HepG2 (cell line): Measurements from ENCODE around the gene TRPT1. TPM values are rescaled to one million over a fixed set of nuclear protein-coding genes. Genes with fewer than 3 reads are reported as not detected.

Experiments
- ETV6 ChIP-seq: sonication (generic); formaldehyde crosslinking; conservative IDR thresholded peaks from 2 replicates; pipeline ENCODE4 v1.4.0; 2020; ENCODE audit warnings: missing genetic modification reagents
- FOXP4 ChIP-seq: sonication (generic); formaldehyde crosslinking; IDR thresholded peaks from 2 replicates; pipeline ENCODE4 v1.4.0; 2020; ENCODE audit warnings: missing genetic modification reagents
- GATAD1 ChIP-seq: IDR thresholded peaks from 2 replicates; pipeline ENCODE4 v1.6.1; 2016; ENCODE audit warnings: missing genetic modification reagents, missing compliant biosample characterization
- HIC2 ChIP-seq: sonication (generic); formaldehyde crosslinking; IDR thresholded peaks from 2 replicates; pipeline ENCODE4 v1.9.0; 2022; ENCODE audit warnings: low read depth, missing genetic modification reagents
- HNF4G ChIP-seq, 2 experiments: sonication (generic) in 1 of 2; formaldehyde crosslinking in 1 of 2; IDR thresholded peaks; 2 replicates each; pipeline versions ENCODE4 v1.4.0 to v1.6.1; 2011 to 2020; ENCODE audit warnings: borderline replicate concordance in 2 of 2, low read depth in 2 of 2, mild to moderate bottlenecking in 2 of 2, low read length in 1 of 2, missing genetic modification reagents in 1 of 2, moderate library complexity in 1 of 2
- JUND ChIP-seq: sonication (generic); formaldehyde crosslinking; IDR thresholded peaks from 2 replicates; pipeline ENCODE4 v1.8.0; 2022; ENCODE audit warnings: mild to moderate bottlenecking, missing genetic modification reagents
- KMT2A ChIP-seq: sonication (generic); formaldehyde crosslinking; IDR thresholded peaks from 2 replicates; pipeline ENCODE4 v1.4.0; 2020; ENCODE audit warnings: missing genetic modification reagents
- MTA1 ChIP-seq: sonication (generic); formaldehyde crosslinking; IDR thresholded peaks from 2 replicates; pipeline ENCODE4 v1.4.0; 2020; ENCODE audit warnings: missing genetic modification reagents, mild to moderate bottlenecking, borderline replicate concordance
- MYC ChIP-seq: sonication (generic); formaldehyde crosslinking; IDR thresholded peaks from 2 replicates; pipeline ENCODE4 v1.9.0; 2021; ENCODE audit warnings: missing genetic modification reagents, borderline replicate concordance
- NR2F6 ChIP-seq, 2 experiments: IDR thresholded peaks; 2 replicates each; pipeline ENCODE4 v1.6.1; 2016; ENCODE audit warnings: antibody characterized with exemption in 1 of 2, mild to moderate bottlenecking in 1 of 2
- RXRA ChIP-seq: sonication (generic); formaldehyde crosslinking; IDR thresholded peaks from 2 replicates; pipeline ENCODE4 v1.5.1; 2020; ENCODE audit warnings: missing genetic modification reagents
- THAP11 ChIP-seq: IDR thresholded peaks from 2 replicates; pipeline ENCODE4 v1.6.1; 2016; ENCODE audit warnings: missing biosample characterization, missing genetic modification reagents
- WIZ ChIP-seq: sonication (generic); formaldehyde crosslinking; IDR thresholded peaks from 2 replicates; pipeline ENCODE4 v1.5.1; 2020; ENCODE audit warnings: mild to moderate bottlenecking, missing genetic modification reagents
- ZBTB7B ChIP-seq: sonication (generic); formaldehyde crosslinking; IDR thresholded peaks from 2 replicates; pipeline ENCODE4 v1.4.0; 2020; ENCODE audit warnings: missing genetic modification reagents
- ZFP62 ChIP-seq: sonication (generic); formaldehyde crosslinking; IDR thresholded peaks from 2 replicates; pipeline ENCODE4 v1.4.0; 2020; ENCODE audit warnings: missing genetic modification reagents
- ZNF407 ChIP-seq: sonication (generic); formaldehyde crosslinking; IDR thresholded peaks from one replicate; pipeline ENCODE4 v1.5.1; 2020; ENCODE audit warnings: mild to moderate bottlenecking, missing genetic modification reagents; ENCODE audit errors: not compliant biosample characterization
- ZNF644 ChIP-seq: IDR thresholded peaks from 2 replicates; pipeline ENCODE4 v1.6.1; 2016; ENCODE audit warnings: low read depth
- ZNF761 ChIP-seq: sonication (generic); formaldehyde crosslinking; conservative IDR thresholded peaks from 2 replicates; pipeline ENCODE4 v1.4.0; 2020; ENCODE audit warnings: mild to moderate bottlenecking, missing genetic modification reagents
- ZNF792 ChIP-seq: IDR thresholded peaks from 2 replicates; pipeline ENCODE4 v1.6.1; 2016
- polyA plus RNA-seq, 8 experiments: library from polyadenylated mRNA; depleted of rRNA in 3 of 8; stranded (reverse) in 7 of 8; unstranded in 1 of 8; fragments of >200 nt; fragmentation: Illumina TruSeq in 4 of 8; extraction: Trizol in 4 of 8; gene quantifications; 2 replicates each; pipeline versions ENCODE4 v1.2.1 to v1.2.3, GENCODE V29; 2011 to 2016; ENCODE audit warnings: low read depth in 4 of 8, missing spikeins in 1 of 8, mixed read lengths in 1 of 8; ENCODE audit not compliant: insufficient read depth in 1 of 8
- total RNA-seq, 5 experiments: library from RNA; depleted of rRNA; stranded (reverse); fragments of >200 nt; fragmentation: Illumina TruSeq; extraction: Trizol; gene quantifications; 2 replicates each; pipeline ENCODE4 v1.2.3, GENCODE V29; 2016; ENCODE audit warnings: low read depth in 1 of 5

TRPT1 gene
- total and polyA plus RNA-seq, 2 of the 13 experiments (the other 11 are each of a cell fraction or from before 2014, with no cell fraction given) = 24.8 to 40.7 TPM

- TF ChIP-seq ZNF407 (CRISPR knock-in tag) (no peak), ETV6 (no peak), ZNF792 (CRISPR knock-in tag) (peak; percentile 28; the same call in 1 of the 2 replicates), KMT2A (CRISPR knock-in tag) (no peak), ZBTB7B (CRISPR knock-in tag) (peak; percentile 51; the same call in 1 of the 2 replicates), MTA1 (peak; percentile 76; the same call in 1 of the 2 replicates), MYC (CRISPR knock-in tag) (peak; percentile 37; the same call in 1 of the 2 replicates), NR2F6 (IDR thresholded peaks at IDR 0.05) (0 out of 2 replicates have a peak, but pooled peaks have one; percentile 19), NR2F6 (CRISPR knock-in tag; IDR thresholded peaks at IDR 0.05) (peak; percentile 56; the same call in 1 of the 2 replicates), JUND (CRISPR knock-in tag) (no peak), GATAD1 (CRISPR knock-in tag) (peak; percentile 52), THAP11 (CRISPR knock-in tag) (peak; percentile 73), ZNF644 (CRISPR knock-in tag) (no peak), WIZ (no peak), HNF4G (IDR thresholded peaks at IDR 0.05; ENCODE audit: borderline replicate concordance, low read depth, low read length) (peak; percentile 6; the same call in 1 of the 2 replicates), HNF4G (CRISPR knock-in tag; IDR thresholded peaks at IDR 0.05; ENCODE audit: borderline replicate concordance, low read depth) (no peak), FOXP4 (CRISPR knock-in tag) (peak; percentile 92), HIC2 (CRISPR knock-in tag) (peak; percentile 80; the same call in 1 of the 2 replicates), ZNF761 (CRISPR knock-in tag) (no peak), RXRA (peak; percentile 56; the same call in 1 of the 2 replicates), ZFP62 (CRISPR knock-in tag) (no peak)
These were observed 11.5 kb upstream of the TRPT1 start (continued) for GRCh38 chr11:64237484-64237951.
